HG03575 (cell line): ENCODE data around the gene NANOS2.
A peak's percentile ranks its signal among the peaks of the same experiment; 100 is the strongest.

Experiments
- ATAC-seq: cut with Tn5 transposase; IDR thresholded peaks from one replicate; pipeline ENCODE4 v1.9.1; 2021; ENCODE audit not compliant: unreplicated experiment, insufficient number of reproducible peaks, low FRiP score; ENCODE audit errors: extremely low read depth

NANOS2 gene

DNA sequence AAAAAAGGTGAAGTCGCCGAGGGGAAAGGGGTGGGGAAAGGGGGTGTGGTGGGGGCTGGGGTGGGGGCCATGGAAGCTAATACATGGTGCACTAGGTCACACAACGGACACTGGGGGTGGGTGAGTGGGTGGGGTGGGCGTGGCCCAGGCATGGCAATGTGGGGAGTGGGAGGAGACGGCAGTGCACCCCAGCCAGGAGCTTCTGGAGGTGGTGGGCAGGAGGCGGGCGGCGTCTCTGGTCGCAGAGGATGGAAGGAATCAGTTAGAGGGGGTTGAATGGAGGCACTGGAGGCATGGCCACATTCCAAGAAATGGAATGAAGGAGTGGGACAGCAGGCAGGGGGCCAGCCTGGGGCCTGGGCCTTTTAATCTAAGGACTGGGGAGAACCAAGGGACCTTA, 19.2 kb upstream of the NANOS2 start:
- no peak for ATAC-seq

DNA sequence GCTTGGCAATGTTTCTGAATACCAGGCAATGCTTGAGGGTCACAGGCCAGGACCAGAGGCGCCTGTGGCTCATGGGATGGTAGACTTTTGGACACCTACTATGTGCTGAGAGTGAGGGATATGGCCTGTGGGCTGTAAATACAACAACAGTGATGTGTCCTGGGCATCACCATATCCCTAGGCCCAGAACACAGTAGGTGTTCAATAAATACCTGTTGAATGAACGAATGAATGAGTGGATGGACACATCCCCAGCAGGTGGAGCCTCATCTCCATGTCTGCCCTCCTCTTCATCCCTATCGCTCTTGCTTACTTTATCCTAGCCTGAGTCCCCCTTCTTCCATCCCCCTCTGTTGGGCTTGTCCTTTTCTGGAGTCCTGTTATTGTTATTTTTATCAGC, 16.5 kb upstream of the NANOS2 start:
- ATAC-seq: no peak

DNA sequence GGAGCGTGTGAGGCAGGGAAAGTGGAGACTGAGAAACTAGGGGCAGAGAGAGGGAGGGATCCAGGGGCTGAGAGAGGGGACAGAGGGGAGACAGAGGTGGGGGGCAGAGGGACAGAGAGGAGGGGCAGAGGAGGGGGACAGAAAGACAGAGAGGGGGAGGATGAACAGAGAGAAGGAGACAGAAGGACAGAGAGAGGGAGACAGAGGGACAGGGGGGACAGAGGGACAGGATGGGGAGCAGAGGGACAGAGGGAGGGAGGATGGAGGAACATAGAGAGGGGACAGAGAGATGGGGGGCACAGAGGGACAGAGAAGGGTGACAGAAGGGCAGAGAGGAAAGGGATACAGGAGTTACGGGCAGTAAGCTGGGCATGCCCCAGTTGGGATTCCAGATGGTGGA, 14.7 kb upstream of the NANOS2 start:
- no peak for ATAC-seq

DNA sequence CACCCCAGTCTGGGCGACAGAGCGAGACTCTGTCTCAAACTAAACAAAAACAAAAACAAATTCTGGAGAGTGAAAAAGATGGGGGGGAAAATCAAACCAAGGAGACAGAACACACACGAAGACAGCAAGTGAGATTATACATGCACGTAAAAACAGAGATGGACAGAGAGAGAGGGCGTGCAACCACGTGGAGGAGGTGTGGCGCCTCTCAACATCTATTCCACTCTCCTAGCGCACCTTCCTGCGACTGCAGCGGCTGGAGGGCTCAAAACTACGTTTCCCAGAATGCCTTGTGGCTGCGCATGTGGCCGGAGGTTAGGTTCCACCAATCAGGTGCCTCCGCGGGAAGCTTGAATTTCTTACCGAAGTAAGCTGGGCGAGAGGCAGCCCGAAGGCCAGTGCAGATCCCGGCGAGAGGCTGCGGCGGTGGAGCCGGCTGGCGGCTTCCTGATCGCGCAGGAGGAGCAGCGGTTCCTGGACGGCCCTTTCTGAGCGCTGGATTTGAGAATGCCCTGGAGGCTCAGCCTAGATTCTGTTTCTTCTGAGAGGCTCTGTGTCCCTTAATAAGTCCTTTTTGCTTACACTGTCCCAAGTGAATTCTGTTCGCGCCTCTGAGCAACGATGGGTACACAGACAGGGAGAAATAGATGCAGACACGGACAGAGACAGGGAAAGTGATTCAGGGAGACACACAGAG, 13.1 kb upstream of the NANOS2 start:
- ATAC-seq: no peak

DNA sequence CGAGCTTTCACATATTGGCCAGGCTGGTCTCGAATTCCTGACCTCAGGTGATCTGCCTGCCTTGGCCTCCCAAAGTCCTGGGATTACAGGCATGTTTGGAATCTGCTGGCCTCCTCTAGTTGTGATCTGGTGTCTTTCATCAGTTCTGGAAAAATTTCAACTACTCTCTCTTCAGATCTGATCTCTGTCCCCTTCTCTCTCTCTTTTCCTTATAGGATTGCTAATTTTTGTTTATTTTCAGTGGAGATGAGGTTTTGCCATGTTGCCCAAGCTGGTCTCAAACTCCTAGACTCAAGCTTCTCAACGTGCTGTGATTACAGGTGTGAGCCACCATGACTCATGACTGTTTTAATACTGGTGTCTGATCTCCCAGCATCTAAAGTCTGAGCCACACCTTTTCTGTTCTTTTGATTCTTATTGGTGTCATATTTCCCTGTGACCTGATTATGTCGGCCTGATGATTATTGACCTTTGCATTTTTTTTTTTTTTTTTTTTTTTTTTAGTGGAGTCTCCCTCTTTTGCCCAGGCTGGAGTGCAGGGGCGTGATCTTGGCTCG, 10.4 kb upstream of the NANOS2 start:
- no peak for ATAC-seq

DNA sequence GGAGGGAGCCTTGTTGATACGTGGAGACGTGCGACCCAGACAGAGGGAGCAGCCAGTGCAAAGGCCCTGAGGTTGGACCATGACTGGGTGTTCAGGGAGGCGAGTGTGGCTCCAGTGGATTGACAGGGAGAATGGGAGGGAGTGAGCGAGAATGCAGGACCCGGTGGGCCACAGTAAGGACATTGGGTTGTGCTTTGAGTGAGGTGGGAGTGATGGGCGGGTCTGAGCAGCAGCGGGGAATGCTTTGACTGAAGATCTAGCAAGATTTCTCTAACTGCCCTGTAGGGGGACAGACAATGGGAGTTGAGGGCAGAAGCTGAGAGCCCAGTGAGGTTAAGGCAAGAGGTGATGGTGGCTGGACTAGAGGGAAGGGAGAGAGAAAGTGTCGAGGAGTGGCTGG, 7.7 kb upstream of the NANOS2 start:
- no peak for ATAC-seq

DNA sequence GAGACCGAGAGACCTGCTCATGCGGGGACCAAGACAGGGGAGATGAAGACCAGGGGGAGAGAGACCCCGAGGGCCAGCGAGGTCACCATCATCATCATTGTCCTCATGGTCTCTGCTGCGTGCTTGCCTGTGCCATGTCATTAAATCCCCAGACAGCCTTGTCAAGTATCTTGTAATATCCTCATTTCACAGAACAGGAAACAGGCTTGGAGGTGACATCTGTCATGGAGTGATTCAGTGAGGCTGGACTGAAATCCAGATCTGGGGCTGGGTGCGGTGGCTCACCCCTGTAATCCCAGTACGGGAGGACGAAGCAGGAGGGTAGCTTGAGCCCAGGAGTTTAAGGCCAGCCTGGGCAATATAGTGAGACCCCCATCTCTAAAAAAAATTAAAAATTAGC, 5.9 kb upstream of the NANOS2 start:
- no peak for ATAC-seq

DNA sequence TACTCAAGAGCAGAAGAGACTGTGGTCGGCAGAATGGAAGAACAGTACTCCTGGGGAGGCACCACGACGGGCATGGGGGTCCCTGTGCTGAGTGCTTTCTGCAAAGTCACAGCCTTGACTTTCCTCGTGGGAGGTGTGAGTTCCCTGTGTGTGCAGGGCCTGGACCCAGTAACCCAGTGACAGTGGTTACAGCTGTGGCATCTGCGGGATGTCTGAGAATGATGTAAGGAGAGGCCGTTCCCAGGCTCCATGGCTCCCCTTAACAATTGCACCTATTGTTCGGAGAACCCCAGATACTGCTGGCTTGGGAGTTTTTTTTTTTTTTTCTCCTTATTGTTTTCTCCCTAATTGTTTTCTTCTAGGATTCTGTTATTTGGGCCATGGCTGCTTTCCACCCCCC, 5.1 kb upstream of the NANOS2 start:
- no peak for ATAC-seq

DNA sequence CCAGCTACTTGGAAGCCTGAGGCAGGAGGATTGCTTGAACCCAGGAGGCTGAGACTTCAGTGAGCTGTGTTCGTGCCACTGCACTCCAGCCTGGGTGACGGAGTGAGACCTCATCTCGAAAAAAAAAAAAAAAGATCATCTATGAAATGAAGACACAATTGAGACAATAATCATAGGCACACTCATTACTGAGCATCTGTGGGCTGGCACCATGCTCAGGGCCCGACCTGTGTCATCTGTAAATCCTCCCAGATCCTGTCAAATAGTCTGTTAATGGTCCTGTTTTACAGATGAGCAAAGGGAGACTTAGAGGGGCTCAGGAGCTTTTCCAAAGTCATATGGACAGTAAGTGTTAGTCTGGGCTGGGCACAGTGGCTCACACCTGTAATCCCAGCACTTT, 4.1 kb upstream of the NANOS2 start:
- no peak for ATAC-seq

DNA sequence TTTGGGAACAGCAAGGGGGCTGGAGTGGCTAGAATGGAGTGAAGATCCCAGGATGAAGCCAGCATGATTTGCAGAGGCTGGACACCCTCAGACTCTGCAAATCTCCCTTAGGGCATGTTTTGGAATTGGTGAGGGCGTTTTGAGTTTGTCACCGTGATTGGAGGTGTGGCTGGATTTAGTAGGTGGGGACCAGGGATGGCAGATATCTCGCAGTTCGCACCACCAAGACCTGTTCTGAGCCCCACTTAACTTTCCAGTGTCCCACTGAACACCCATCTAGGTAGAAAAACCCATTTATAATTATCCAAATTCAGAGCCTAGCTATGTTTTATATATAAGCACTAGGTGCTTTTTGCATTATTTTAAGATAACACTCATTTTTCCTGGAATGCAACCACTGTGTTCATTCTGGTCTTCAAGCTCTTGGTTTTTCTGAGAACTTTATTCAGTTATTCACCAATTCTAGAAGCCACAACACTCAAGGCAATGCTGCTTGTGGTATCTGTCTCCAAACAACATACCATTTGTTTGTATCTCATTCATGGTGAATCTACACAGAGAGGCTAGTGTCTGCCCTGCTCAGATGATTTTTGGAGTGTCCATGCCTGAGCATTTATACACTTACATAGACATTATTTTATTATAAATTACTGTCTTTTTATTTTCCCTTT, 3.0 kb upstream of the NANOS2 start:
- no peak for ATAC-seq

DNA sequence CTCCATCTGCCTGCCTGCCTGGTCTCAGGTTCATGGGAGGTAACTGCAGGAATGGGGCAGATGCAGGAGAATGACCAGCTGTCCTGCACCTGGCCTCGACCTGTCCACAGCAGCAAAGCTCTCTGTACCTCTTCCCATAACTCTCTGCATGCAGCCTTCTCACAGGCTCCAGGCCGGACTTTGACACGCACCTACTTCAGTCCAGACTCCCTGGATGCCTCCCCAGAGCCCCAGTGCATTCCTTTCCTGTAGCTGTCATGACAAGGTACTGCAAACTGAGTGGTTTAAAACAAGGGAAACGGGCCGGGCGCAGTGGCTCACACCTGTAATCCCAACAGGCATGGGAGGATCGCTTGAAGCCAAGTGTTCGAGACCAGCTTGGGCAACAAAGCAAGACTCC, 3.3 kb downstream of the NANOS2 start:
- ATAC-seq: no peak

DNA sequence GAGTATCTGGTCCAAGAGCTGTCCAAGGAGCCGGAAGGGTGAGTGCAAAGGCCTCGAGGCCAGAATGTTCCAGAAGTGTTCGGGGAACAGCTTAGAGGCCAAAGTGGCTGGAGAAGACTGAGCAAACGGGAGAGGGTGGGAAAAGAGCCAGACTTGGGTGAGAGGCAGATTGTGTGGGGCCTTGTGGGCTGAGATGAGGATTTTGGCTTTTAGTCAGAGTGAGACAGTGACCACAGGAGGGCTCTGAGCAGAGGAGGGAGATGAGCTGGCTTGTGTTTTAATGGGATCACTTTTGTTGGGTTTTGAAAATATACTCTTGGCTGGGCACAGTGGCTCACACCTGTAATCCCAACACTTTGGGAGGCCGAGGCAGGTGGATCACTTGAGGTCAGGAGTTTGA, 5.6 kb downstream of the NANOS2 start:
- no peak for ATAC-seq

DNA sequence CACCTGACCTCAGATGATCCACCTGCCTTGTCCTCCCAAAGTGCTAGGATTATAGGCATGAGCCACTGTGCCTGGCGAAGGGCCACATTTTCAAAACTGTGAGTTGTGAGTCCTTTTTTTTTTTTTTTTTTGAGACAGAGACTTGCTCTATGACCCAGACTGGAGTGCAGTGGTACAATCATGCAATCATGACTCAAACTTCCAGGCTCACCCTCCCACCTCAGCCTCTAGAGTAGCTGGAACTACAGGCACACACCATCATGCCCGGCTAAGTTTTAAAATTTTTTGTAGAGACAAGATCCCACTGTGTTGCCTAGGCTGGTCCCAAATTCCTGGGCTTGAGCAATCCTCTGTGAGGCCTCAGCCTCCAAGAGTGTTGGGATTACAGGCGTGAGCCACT, 8.4 kb downstream of the NANOS2 start:
- no peak for ATAC-seq

DNA sequence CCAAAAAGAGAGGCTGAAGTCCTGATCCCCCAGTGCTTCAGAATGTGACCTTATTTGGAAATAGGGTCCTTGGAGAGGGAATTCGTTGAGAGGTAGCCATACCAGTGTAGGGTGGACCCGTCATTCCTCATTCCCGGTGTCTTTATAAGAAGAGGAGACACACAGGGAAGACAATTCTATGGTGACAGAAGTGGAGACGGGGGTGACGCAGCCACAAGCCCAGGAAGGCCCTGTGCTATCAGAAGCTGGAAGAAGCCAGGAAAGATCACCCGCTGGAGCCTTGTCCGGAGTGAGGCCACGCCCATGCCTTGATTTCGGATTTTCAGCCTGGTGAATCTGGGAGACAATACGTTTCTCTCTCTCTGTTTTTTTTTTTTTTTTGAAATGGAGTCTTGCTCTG, 9.6 kb downstream of the NANOS2 start:
- ATAC-seq: no peak

DNA sequence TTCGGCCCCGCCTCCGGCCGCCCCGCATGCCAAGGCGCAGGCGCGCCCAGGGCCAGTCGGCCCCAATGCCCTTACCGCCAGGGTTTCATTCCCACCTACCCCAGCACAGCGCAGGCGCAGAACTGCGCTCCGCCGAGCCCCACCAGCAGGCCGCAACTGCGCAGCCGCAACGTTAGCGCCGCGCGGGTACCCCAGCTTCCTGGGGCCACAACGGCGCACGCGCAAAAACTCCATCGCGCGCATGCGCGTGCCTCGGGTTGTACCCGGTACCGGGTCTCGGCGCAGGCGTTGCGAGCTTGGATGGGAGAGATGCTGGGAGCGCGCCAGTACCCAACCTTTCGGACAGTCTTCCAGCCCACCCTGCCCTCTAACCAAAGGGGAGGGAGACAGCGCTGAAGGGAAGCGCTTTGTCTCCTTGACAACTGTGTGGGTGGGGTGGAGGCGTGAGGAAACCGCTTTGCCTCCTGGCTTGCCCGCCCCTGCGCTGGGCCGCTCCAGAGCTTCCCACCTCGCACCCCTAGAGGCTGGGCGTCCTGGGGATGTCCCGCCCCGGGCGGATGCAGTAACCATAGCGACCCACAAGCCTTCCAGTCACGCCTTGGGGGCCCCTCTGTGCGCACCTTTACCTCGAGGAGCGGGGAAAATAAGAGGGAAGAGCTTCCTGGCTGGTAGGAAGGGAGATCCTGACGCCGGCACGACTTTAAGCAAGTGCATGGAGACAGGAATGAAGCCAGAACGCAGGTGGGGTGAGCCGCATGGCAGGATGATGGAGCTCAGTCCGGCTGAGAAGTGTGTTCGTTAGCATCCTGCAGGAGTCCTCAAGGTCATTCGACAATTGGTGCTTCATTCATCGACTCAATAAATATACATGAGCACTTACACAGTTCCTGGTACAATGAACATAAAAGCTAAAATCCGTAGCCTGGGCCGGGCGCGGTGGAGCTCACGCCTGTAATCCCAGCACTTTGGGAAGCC, 11.6 kb downstream of the NANOS2 start:
- ATAC-seq: peak; percentile 59

DNA sequence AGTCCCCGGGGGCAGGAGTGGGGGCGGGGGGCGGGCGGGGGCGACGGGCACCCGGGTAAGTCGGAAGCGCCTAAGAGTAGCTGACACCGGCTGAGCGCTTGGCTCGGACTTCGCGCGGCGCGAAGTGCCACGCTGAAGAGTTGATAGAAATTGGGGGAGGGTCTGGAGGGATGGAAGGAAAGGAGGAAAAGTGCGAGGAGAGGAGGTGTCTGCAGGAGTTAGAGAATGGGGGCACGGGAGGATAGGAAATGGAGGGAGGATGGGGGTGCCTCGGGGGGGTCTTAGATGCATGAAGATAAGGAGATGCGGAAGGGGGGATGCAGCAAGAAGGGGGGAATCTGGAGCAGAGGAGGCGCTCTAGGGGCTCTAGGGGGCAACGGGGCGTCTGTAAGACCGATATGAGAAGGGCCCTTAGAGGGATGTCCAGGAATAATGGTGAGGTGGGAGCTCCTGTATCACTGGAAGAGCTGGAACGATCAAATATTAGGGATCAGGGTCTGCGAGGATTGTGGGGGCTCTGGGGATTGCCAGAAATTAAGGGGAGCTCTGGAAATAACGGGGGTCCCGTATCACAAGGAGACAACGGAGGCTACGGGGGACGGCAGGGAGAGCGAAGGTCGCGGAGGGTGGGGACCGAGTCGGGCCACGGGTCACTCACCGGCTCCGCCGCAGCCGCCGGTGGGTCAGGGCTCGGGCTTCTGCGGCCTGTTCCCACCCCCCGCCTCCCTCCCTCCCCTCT, 12.5 kb downstream of the NANOS2 start, which contains the start of gene MYPOP:
Gene MYPOP (minus strand): TSS at position 702 of the 739 bp plus-strand sequence. CDS start 840 bp downstream, outside the sequence.
- no peak for ATAC-seq

DNA sequence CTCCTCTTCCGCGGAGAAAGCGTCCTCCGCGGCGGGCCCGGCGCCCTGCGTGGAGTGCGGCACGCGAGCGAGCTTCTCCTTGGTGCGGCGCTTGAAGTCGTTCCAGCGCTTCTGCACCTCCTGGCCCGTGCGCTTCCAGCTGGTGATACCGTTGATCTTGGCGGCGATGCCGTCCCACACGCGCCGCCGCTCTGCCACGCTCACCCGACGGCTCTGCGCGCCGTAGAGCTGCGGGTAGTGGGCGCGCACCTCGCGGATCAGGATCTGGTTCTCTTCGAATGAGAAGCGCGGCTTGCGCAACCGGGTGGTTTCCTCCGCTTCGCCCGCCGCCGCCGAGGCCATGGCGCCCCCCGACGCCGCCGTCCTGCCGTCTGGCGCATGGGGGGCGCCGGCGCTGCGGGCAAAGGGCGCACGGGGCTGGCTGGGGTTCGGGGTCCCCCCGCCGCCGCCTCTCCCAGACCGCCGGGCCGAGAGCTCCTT, 13.1 kb downstream of the NANOS2 start:
- no peak for ATAC-seq

DNA sequence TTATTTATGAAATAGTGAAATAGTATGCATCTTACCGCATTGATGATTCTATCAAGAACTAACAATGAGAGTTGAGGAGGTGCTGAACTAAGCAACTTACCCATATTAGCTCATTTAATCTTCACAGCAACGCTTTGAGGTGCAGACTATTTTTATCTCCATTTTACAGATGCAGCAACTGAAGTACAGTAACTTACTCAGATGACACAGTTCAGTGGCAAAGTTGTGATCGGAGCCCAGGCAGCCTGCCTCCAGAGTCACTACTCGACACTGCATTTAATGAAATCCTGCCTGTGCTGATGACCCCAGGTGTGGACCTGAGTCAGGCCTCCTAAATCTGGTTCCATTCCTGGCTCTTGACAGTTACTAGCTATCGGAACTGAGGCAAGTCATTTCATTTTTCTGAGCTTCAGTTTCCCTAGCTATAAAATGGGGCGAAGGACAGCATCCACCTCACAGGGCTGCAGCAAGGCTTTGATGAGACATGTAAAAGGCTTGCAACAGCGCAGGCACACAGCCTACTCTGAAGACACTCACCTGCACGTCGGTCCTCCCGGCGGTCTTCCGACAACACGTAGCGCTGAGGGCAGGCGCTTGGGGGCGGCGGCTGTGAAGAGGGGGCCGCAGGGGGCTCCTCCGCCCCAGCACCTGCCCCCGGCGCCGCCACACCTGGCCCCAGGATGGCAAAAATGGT, 13.7 kb downstream of the NANOS2 start:
- no peak for ATAC-seq
